Measurements from ENCODE around the gene ARHGEF25.

The ARHGEF25 gene

GRCh38 chr12:57606399-57606798 lies 4.8 kb upstream of the ARHGEF25 start:
- H3K4me3 ChIP-seq (ENCODE audit: insufficient read depth, low read length, poor library complexity, severe bottlenecking) = no peak overlapping the region
- no peaks in the 10 kb centered on the region for H3K9me3 ChIP-seq (ENCODE audit: insufficient read depth, low read length)
- H3K4me2 ChIP-seq (ENCODE audit: low read depth, low read length, poor library complexity, severe bottlenecking) = no peak overlapping the region
- 0 out of 2 replicates have a peak, but pooled peaks cover 6% of the 10 kb centered on the region for H3F3A ChIP-seq (ENCODE audit: insufficient read depth)
- no peak overlapping the region for H2AFZ ChIP-seq (ENCODE audit: low read depth, low read length, severe bottlenecking)
- no peaks in the 10 kb centered on the region for H3K27me3 ChIP-seq (ENCODE audit: low read length)
- no peak for TF ChIP-seq CTCF (IDR thresholded peaks at IDR 0.05; ENCODE audit: insufficient read depth, low read length, poor library complexity, severe bottlenecking)
- no peak for TF ChIP-seq EZH2phosphoT487 (conservative IDR thresholded peaks at IDR 0.05; ENCODE audit: low read length)
- no peaks in the 10 kb centered on the region for H3K36me3 ChIP-seq (ENCODE audit: low read length)
- no peaks in the 10 kb centered on the region for H4K20me1 ChIP-seq (ENCODE audit: low read depth, low read length)
- no peaks in the 10 kb centered on the region for H3K9me2 ChIP-seq (replicated peaks; ENCODE audit: insufficient read depth, low read length)
- H3K79me2 ChIP-seq (ENCODE audit: insufficient read depth, low read length) = no peaks in the 10 kb centered on the region
- H3K9ac ChIP-seq (ENCODE audit: low read length) = no peak overlapping the region
- no peak overlapping the region for H3K27ac ChIP-seq (ENCODE audit: low read depth, low read length)

DNA sequence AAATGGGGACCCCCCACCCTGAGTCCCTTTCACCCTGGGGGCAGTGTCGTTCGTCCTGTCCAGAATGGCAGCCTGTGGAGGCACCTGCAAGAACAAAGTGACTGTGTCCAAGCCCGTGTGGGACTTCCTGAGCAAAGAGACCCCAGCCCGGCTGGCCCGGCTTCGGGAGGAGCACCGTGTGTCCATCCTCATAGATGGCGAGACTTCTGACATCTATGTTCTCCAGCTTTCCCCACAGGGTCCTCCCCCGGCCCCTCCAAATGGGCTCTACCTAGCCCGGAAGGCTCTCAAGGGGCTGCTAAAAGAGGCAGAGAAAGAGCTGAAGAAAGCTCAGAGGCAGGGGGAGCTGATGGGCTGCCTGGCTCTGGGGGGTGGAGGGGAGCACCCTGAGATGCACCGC lies 4.4 kb upstream of the ARHGEF25 start:
- Histone ChIP-seq H2AFZ (ENCODE audit: low read depth, low read length, severe bottlenecking) (no peak overlapping the region), H3K27ac (ENCODE audit: low read depth, low read length) (no peak overlapping the region), H3K9ac (ENCODE audit: low read length) (no peak overlapping the region)

GRCh38 chr12:57607958-57608663 lies 3.1 kb upstream of the ARHGEF25 start:
- Histone ChIP-seq H4K20me1 (ENCODE audit: low read depth, low read length) (no peaks in the 10 kb centered on the region), H3K79me2 (ENCODE audit: insufficient read depth, low read length) (no peaks in the 10 kb centered on the region), H3K36me3 (ENCODE audit: low read length) (no peaks in the 10 kb centered on the region), H3F3A (ENCODE audit: insufficient read depth) (0 out of 2 replicates have a peak, but pooled peaks cover 2% of the 10 kb centered on the region), H3K27me3 (ENCODE audit: low read length) (no peaks in the 10 kb centered on the region), H3K4me2 (ENCODE audit: low read depth, low read length, poor library complexity, severe bottlenecking) (no peak overlapping the region), H3K4me3 (ENCODE audit: insufficient read depth, low read length, poor library complexity, severe bottlenecking) (no peak overlapping the region), H3K9ac (ENCODE audit: low read length) (no peak overlapping the region), H3K9me3 (ENCODE audit: insufficient read depth, low read length) (no peaks in the 10 kb centered on the region), H2AFZ (ENCODE audit: low read depth, low read length, severe bottlenecking) (no peak overlapping the region), H3K27ac (ENCODE audit: low read depth, low read length) (no peak overlapping the region), H3K9me2 (replicated peaks; ENCODE audit: insufficient read depth, low read length) (no peaks in the 10 kb centered on the region)
- TF ChIP-seq CTCF (IDR thresholded peaks at IDR 0.05; ENCODE audit: insufficient read depth, low read length, poor library complexity, severe bottlenecking) = no peak
- TF ChIP-seq EZH2phosphoT487 (conservative IDR thresholded peaks at IDR 0.05; ENCODE audit: low read length) = no peak

More for the DNA sequence above, 4.4 kb upstream of the ARHGEF25 start:
- no peaks in the 10 kb centered on the region for H3K36me3 ChIP-seq (ENCODE audit: low read length)
- no peaks in the 10 kb centered on the region for H3K27me3 ChIP-seq (ENCODE audit: low read length)
- H4K20me1 ChIP-seq (ENCODE audit: low read depth, low read length) = no peaks in the 10 kb centered on the region
- H3K9me2 ChIP-seq (replicated peaks; ENCODE audit: insufficient read depth, low read length) = no peaks in the 10 kb centered on the region
- no peaks in the 10 kb centered on the region for H3K79me2 ChIP-seq (ENCODE audit: insufficient read depth, low read length)
- H3F3A ChIP-seq (ENCODE audit: insufficient read depth) = 0 out of 2 replicates have a peak, but pooled peaks cover 6% of the 10 kb centered on the region
- no peak overlapping the region for H3K4me2 ChIP-seq (ENCODE audit: low read depth, low read length, poor library complexity, severe bottlenecking)
- no peak overlapping the region for H3K4me3 ChIP-seq (ENCODE audit: insufficient read depth, low read length, poor library complexity, severe bottlenecking)
- TF ChIP-seq CTCF (IDR thresholded peaks at IDR 0.05; ENCODE audit: insufficient read depth, low read length, poor library complexity, severe bottlenecking) = no peak
- TF ChIP-seq EZH2phosphoT487 (conservative IDR thresholded peaks at IDR 0.05; ENCODE audit: low read length) = no peak
- no peaks in the 10 kb centered on the region for H3K9me3 ChIP-seq (ENCODE audit: insufficient read depth, low read length)
